NT2/D1 (cell line): ENCODE measurements around the gene UBALD1.

ENCODE experiments used
- SUZ12 ChIP-seq: IDR thresholded peaks from 2 replicates; pipeline ENCODE4 v1.6.1; 2011; ENCODE audit not compliant: insufficient read length, insufficient read depth; ENCODE audit errors: extremely low read depth
- YY1 ChIP-seq: IDR thresholded peaks from 2 replicates; pipeline ENCODE4 v1.6.1; 2011; ENCODE audit not compliant: insufficient read length, insufficient read depth
- ZNF274 ChIP-seq: IDR thresholded peaks from 2 replicates; pipeline ENCODE4 v1.6.1; 2011; ENCODE audit warnings: mild to moderate bottlenecking, low read depth, low read length

- TF ChIP-seq YY1 (no peak), ZNF274 (no peak), SUZ12 (no peak)
Measured at GRCh38 chr16:4648917-4649316, 34.2 kb upstream of the UBALD1 start.
